ENCODE results near the gene GAS7.
A peak's percentile ranks its signal among the peaks of the same experiment; 100 is the strongest.
"Not testable (repeated sequence)": the region's sequence is repeated elsewhere in the genome, so short reads cannot be mapped to it uniquely, and the experiment has no call there.

GAS7 gene

GRCh38 chr17:10069301-10069700 lies 129.1 kb downstream of the GAS7 start:
- DNase-seq, result no peak

GRCh38 chr17:10067446-10068143 lies 130.8 kb downstream of the GAS7 start:
- no peak for DNase-seq

- DNase-seq, result no peak
These were observed 133.9 kb downstream of the GAS7 start for GRCh38 chr17:10064536-10064935.

GRCh38 chr17:10063730-10064241 lies 134.6 kb downstream of the GAS7 start:
- no peak for DNase-seq

GRCh38 chr17:10062691-10063385 lies 135.6 kb downstream of the GAS7 start:
- DNase-seq, result no peak

- DNase-seq, result no peak
These were observed 137.1 kb downstream of the GAS7 start for GRCh38 chr17:10061111-10061845.

GRCh38 chr17:10060526-10060925 lies 137.9 kb downstream of the GAS7 start:
- no peak for DNase-seq

GRCh38 chr17:10059684-10060211 lies 138.7 kb downstream of the GAS7 start:
- no peak for DNase-seq

- DNase-seq, result no peak
These were observed 139.3 kb downstream of the GAS7 start for GRCh38 chr17:10058921-10059683.

GRCh38 chr17:10057466-10057865 lies 140.9 kb downstream of the GAS7 start:
- DNase-seq, result not testable (repeated sequence)

- DNase-seq, result no peak
These were observed 143.0 kb downstream of the GAS7 start for GRCh38 chr17:10055262-10055975.

- DNase-seq, result no peak
These were observed 144.4 kb downstream of the GAS7 start for GRCh38 chr17:10053782-10054540.

- no peak for DNase-seq
These were observed 146.1 kb downstream of the GAS7 start for GRCh38 chr17:10052106-10052813.

- DNase-seq, result no peak
These were observed 147.3 kb downstream of the GAS7 start for GRCh38 chr17:10051112-10051511.

- peak; percentile 58 for DNase-seq
These were observed 147.8 kb downstream of the GAS7 start for GRCh38 chr17:10050597-10051101.

- DNase-seq, result no peak
These were observed 149.6 kb downstream of the GAS7 start for GRCh38 chr17:10048629-10049350.

GRCh38 chr17:10046786-10047785 lies 151.3 kb downstream of the GAS7 start:
- DNase-seq, result no peak

Data from NCI-H524 treated with DMSO at 0.1 percent for 48 hours (cell line).